Measurements from ENCODE around the gene IGHMBP2. TPM values are rescaled to one million over a fixed set of nuclear protein-coding genes. Genes with fewer than 3 reads are reported as not detected.

Gene IGHMBP2
- total RNA-seq, 4 donors from 2014 or later, result 22.9 to 55.0 (median 30.3) TPM

- H3K9me3 ChIP-seq, result no peaks in the 10 kb centered on the region
- peaks cover 95% of the 10 kb centered on the region for H3K36me3 ChIP-seq
- DNase-seq (ENCODE audit: low spot score in 2 of 2), result no peak
- 90% methylated on average over 13 of the region's 13 CpGs for WGBS
- H3K27ac ChIP-seq, result no peak overlapping the region
- TF ChIP-seq POLR2A (IDR thresholded peaks at IDR 0.05), result no peak
- TF ChIP-seq, protein P1, sequence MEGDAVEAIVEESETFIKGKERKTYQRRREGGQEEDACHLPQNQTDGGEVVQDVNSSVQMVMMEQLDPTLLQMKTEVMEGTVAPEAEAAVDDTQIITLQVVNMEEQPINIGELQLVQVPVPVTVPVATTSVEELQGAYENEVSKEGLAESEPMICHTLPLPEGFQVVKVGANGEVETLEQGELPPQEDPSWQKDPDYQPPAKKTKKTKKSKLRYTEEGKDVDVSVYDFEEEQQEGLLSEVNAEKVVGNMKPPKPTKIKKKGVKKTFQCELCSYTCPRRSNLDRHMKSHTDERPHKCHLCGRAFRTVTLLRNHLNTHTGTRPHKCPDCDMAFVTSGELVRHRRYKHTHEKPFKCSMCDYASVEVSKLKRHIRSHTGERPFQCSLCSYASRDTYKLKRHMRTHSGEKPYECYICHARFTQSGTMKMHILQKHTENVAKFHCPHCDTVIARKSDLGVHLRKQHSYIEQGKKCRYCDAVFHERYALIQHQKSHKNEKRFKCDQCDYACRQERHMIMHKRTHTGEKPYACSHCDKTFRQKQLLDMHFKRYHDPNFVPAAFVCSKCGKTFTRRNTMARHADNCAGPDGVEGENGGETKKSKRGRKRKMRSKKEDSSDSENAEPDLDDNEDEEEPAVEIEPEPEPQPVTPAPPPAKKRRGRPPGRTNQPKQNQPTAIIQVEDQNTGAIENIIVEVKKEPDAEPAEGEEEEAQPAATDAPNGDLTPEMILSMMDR (IDR thresholded peaks at IDR 0.05), result no peak
- no peak for TF ChIP-seq POLR2AphosphoS5 (IDR thresholded peaks at IDR 0.05)
- TF ChIP-seq EP300 (IDR thresholded peaks at IDR 0.05), result no peak
- H3K4me1 ChIP-seq, result no peaks in the 10 kb centered on the region
- no peak overlapping the region for H3K4me3 ChIP-seq
- H3K27me3 ChIP-seq, result no peaks in the 10 kb centered on the region
These were observed 12.7 kb downstream of the IGHMBP2 start for GRCh38 chr11:68916439-68916838.

DNA sequence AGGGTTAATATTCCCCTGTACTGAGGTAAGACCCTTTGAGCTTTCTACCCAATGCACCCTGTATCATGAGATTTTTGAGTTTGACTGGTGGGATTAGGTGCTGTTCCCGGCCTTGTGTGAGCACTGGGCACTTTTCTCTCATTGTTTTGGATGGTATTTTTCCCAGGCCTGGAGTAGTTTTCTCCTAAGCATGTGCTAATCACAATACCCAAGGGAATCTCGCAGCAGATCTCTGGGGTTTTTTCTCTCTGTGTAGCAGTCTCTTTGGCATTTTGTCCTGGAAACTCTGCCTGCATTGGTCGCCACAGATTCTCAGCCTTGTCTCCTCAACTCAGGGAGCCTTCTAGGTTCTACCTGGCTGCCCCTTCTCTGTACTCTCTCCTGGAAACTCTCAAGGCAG lies 19.9 kb downstream of the IGHMBP2 start:
- Histone ChIP-seq H3K4me1 (no peaks in the 10 kb centered on the region), H3K9me3 (no peaks in the 10 kb centered on the region), H3K27ac (no peak overlapping the region), H3K36me3 (peaks cover 98% of the 10 kb centered on the region), H3K27me3 (no peaks in the 10 kb centered on the region), H3K4me3 (no peak overlapping the region)
- TF ChIP-seq POLR2A (IDR thresholded peaks at IDR 0.05) (no peak), POLR2AphosphoS5 (IDR thresholded peaks at IDR 0.05) (no peak), EP300 (IDR thresholded peaks at IDR 0.05) (no peak)
- TF ChIP-seq, protein P1 (IDR thresholded peaks at IDR 0.05), result no peak
- 79% methylated on average over 3 of the region's 3 CpGs for WGBS
- no peak for DNase-seq (ENCODE audit: low spot score in 2 of 2)

DNA sequence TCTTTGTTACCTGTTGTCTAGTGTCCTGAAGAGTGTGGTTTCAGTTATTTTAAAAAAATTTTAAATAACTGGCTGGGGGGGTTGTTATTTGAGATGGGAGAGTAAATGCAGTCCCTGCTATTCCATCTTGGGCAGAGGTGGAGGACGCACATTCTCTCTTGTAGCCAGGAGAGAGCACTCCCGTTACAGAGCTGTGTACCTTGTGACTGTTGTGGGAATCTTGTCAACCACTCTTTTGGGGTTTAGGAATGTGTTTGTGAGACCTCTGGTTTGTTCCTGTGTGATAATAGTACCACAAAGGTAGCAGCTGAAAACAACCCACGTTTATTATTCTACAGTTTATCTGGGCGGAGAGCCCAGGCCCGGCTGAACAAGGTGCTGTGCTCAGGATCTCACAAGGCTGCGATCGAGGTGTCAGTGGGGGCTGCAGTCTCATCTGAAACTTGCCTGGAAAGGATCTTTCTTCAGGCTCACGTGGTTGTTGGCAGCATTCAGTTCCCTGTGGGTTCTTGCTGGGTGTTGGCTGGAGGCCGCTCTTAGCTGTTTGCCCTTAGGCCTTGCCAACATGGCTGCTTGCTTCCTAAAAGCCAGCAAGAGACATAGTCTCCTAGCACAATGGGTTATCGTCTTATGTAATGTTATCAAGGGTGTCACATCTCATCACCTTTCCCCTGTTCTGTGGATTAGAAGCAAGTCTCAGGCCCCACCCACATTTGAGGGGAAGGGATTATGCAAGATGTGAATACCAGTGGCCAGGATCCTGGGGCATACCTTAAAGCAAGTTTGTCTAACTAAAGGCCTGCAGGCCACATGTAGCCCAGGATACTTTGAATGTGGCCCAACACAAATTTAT lies 20.6 kb downstream of the IGHMBP2 start:
- Histone ChIP-seq H3K9me3 (no peaks in the 10 kb centered on the region), H3K4me3 (no peak overlapping the region), H3K27me3 (no peaks in the 10 kb centered on the region), H3K36me3 (peaks cover 98% of the 10 kb centered on the region), H3K27ac (no peak overlapping the region), H3K4me1 (no peaks in the 10 kb centered on the region)
- WGBS, result 83% methylated on average over 6 of the region's 10 CpGs
- TF ChIP-seq, protein P1 (IDR thresholded peaks at IDR 0.05), result no peak
- DNase-seq (ENCODE audit: low spot score in 2 of 2), result no peak

DNA sequence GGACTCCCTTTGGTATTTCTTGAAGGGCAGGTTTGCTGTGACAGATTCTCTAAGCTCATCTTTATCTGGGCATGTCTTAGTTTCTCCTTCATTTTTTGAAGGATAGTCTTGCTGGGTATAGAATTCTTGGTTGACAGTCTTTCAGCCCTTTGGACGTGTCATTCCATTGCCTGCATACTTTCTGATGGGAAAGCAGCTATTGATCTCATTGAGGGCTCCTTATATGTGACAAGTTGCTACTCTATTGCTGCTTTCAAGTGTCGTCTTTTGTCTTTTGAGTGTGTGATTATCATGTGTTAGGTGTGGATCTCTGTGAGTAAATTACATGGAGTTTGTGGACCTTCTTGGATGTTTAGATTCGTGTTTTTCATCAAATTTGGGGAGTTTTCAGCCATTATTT lies 21.9 kb downstream of the IGHMBP2 start:
- H3K27me3 ChIP-seq, result no peaks in the 10 kb centered on the region
- peaks cover 98% of the 10 kb centered on the region for H3K36me3 ChIP-seq
- WGBS, result 90% methylated on average over 3 of the region's 3 CpGs

More for the DNA sequence above, 21.9 kb downstream of the IGHMBP2 start:
- Histone ChIP-seq H3K4me3 (no peak overlapping the region), H3K9me3 (no peaks in the 10 kb centered on the region), H3K27ac (no peak overlapping the region), H3K4me1 (no peaks in the 10 kb centered on the region)
- TF ChIP-seq, protein P1 (IDR thresholded peaks at IDR 0.05), result no peak
- no peak for TF ChIP-seq POLR2A (IDR thresholded peaks at IDR 0.05)
- TF ChIP-seq EP300 (IDR thresholded peaks at IDR 0.05), result no peak
- TF ChIP-seq POLR2AphosphoS5 (IDR thresholded peaks at IDR 0.05), result no peak
- no peak for DNase-seq (ENCODE audit: low spot score in 2 of 2)

Measured in suprapubic skin (tissue), 4 donors.